Panc1 (cell line): Measurements from ENCODE around the gene GNG7. TPM values are rescaled to one million over a fixed set of nuclear protein-coding genes. Genes with fewer than 3 reads are reported as not detected.

Source experiments
- ATAC-seq: fragments of 200-7000 bp; cut with Tn5 transposase; 2 replicates; pipeline ENCODE4 v1.9.1; 2020; ENCODE audit warnings: mild to moderate bottlenecking, moderate library complexity
- BruUV-seq: library from RNA; stranded (reverse); fragments of 400-500 nt; replicated peaks from 2 replicates; lab custom pipeline; 2021; lab: Mats Ljungman, UMichigan
- CTCF ChIA-PET: fragments of 300-600 bp; sonication (Branson Sonifier 250); formaldehyde crosslinking; loops from one replicate; lab custom pipeline; 2022; ENCODE audit warnings: antibody characterized with exemption; lab: Charles Lee
- POLR2A ChIA-PET: fragments of 300-600 bp; sonication (Branson Sonifier 250); formaldehyde crosslinking; loops from one replicate; lab custom pipeline; 2022; ENCODE audit warnings: antibody characterized with exemption; lab: Charles Lee
- DNase-seq: peaks from one replicate; pipeline ENCODE4 v3.0.0-alpha.2; 2010; ENCODE audit warnings: low read depth, low spot score
- H3K27ac ChIP-seq: 2 replicates; pipeline ENCODE4 v1.5.1; 2011; ENCODE audit warnings: mild to moderate bottlenecking, low read length, inconsistent platforms
- H3K27me3 ChIP-seq: fragments of 200-500 bp; sonication (Bioruptor generic); 2 replicates; pipeline ENCODE4 v1.6.0; 2014; ENCODE audit warnings: low read length, inconsistent platforms; ENCODE audit not compliant: control insufficient read depth, insufficient read depth
- H3K36me3 ChIP-seq: fragments of 200-500 bp; sonication (Bioruptor generic); 2 replicates; pipeline ENCODE4 v1.5.1; 2014; ENCODE audit warnings: inconsistent platforms, mild to moderate bottlenecking, low read length, moderate library complexity; ENCODE audit not compliant: control insufficient read depth, insufficient read depth
- H3K4me1 ChIP-seq: 2 replicates; pipeline ENCODE4 v1.5.1; 2011; ENCODE audit warnings: inconsistent platforms, mild to moderate bottlenecking, low read length, moderate library complexity; ENCODE audit not compliant: control insufficient read depth, insufficient read depth
- H3K4me3 ChIP-seq, 2 experiments: 2 replicates each; pipeline ENCODE4 v1.5.1; 2011 to 2012; ENCODE audit warnings: low read depth in 2 of 2, low read length in 2 of 2, mild to moderate bottlenecking in 2 of 2, inconsistent platforms in 1 of 2, moderate library complexity in 1 of 2
- H3K9me3 ChIP-seq: fragments of 200-500 bp; sonication (Bioruptor generic); 2 replicates; pipeline ENCODE4 v1.5.1; 2014; ENCODE audit warnings: low read depth, mild to moderate bottlenecking, inconsistent platforms, low read length, moderate library complexity; ENCODE audit not compliant: control insufficient read depth, insufficient read depth
- POLR2AphosphoS5 ChIP-seq: IDR thresholded peaks from 2 replicates; pipeline ENCODE4 v1.6.1; 2012; ENCODE audit warnings: mild to moderate bottlenecking, low read depth, low read length, moderate library complexity
- SIN3A ChIP-seq: IDR thresholded peaks from 2 replicates; pipeline ENCODE4 v1.6.1; 2012; ENCODE audit warnings: low read depth, mild to moderate bottlenecking, low read length, moderate library complexity, borderline replicate concordance; ENCODE audit not compliant: insufficient read depth
- TCF7L2 ChIP-seq: IDR thresholded peaks from 2 replicates; pipeline ENCODE4 v1.6.1; 2011; ENCODE audit warnings: mild to moderate bottlenecking, low read depth, low read length, inconsistent platforms
- in situ Hi-C: cut with HindIII; loops from 2 replicates; pipeline ENCODE4 v1.10.0; 2016; ENCODE audit warnings: low sequenced_read_pairs, low pct_unique_long_range_greater_than_20kb
- intact Hi-C: fragments of 100-400 bp; cut with micrococcal nuclease; formaldehyde crosslinking; loops from one replicate; pipeline ENCODE4 v1.10.0; 2022; ENCODE audit not compliant: unreplicated experiment
- total RNA-seq: library from RNA; stranded (reverse); gene quantifications from one replicate; pipeline ENCODE4 v1.2.1, GENCODE V29; 2021; ENCODE audit not compliant: unreplicated experiment
- TF ChIP-seq, protein P1 (sequence below), 2 experiments: IDR thresholded peaks; 2 replicates each; pipeline ENCODE4 v1.6.1; 2011 to 2012; ENCODE audit warnings: low read depth in 2 of 2, control low read depth in 1 of 2, low read length in 1 of 2, mild to moderate bottlenecking in 1 of 2, moderate library complexity in 1 of 2; ENCODE audit not compliant: insufficient read depth in 1 of 2
- TF ChIP-seq, protein P2 (sequence below): fragments of 450-650 bp; IDR thresholded peaks from 2 replicates; pipeline ENCODE4 v1.5.1; 2017; ENCODE audit warnings: mild to moderate bottlenecking

The GNG7 gene
- total RNA-seq, 1 experiment from 2014 or later, result 0.74 TPM

DNA sequence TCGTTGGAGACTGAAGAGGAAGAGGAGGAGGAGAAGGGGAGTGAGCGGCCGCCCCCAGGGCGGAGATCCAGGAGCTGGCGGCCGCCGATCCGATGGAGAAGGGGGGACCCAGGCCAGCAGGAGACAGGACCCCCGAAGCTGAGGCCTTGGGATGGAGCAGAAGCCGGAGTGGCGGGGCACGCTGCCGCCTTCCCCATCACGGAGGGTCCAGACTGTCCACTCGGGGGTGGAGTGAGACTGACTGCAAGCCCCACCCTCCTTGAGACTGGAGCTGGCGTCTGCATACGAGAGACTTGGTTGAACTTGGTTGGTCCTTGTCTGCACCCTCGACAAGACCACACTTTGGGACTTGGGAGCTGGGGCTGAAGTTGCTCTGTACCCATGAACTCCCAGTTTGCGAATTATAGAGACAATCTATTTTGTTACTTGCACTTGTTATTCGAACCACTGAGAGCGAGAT is 224.7 kb downstream of the GNG7 start:
- POLR2A ChIA-PET, result interaction anchor here (0.6 to 0.7 kb wide), 2 partner anchors 12 to 18 kb away, joined by 8 to 14 read pairs; no protein-coding TSS in a partner anchor
- DNase-seq, result no peak
- in situ Hi-C loops, result no loop called here

DNA sequence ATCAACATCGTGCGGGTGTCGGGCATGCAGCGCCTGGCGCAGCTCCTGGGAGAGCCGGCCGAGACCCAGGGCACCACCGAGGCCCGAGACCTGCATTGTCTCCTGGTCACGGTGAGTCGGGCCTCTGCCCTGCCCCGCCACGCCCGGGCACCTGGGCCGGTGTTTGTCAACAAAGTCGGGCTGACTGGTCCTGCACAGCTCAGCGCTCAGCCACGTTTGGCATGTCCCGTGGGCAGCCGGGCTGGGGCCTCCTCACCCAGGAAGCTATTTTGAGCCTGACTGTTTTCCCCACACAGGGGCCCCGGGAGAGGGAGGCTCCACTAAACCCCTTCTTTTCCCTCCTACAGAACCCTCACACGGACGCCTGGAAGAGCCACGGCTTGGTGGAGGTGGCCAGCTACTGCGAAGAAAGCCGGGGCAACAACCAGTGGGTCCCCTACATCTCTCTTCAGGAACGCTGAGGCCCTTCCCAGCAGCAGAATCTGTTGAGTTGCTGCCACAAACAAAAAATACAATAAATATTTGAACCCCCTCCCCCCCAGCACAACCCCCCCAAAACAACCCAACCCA is 225.3 kb downstream of the GNG7 start:
- ChIA-PET POLR2A (interaction anchor here (0.6 to 1.6 kb wide), 6 partner anchors 13 to 159 kb away, joined by 3 to 14 read pairs (median 6); no protein-coding TSS in a partner anchor), CTCF (interaction anchor here (1.0 to 1.6 kb wide), 2 partner anchors 134 to 159 kb away, joined by 3 to 4 read pairs; no protein-coding TSS in a partner anchor)
- H3K4me1 ChIP-seq, result peaks cover 7% of the 10 kb centered on the region
- H3K27me3 ChIP-seq, result no peaks in the 10 kb centered on the region
- no peaks in the 10 kb centered on the region for H3K9me3 ChIP-seq
- H3K27ac ChIP-seq, result peak overlapping the region; percentile 87
- BruUV-seq, result no TSS peak
- peak overlapping the region; percentile 82 to 94 for H3K4me3 ChIP-seq
- intact Hi-C loops, result loop anchor here (10.0 kb wide), 1 partner anchor 68 kb away; no protein-coding TSS in a partner anchor
- in situ Hi-C loops, result no loop called here
- no peak for ATAC-seq
- TF ChIP-seq, protein P1, sequence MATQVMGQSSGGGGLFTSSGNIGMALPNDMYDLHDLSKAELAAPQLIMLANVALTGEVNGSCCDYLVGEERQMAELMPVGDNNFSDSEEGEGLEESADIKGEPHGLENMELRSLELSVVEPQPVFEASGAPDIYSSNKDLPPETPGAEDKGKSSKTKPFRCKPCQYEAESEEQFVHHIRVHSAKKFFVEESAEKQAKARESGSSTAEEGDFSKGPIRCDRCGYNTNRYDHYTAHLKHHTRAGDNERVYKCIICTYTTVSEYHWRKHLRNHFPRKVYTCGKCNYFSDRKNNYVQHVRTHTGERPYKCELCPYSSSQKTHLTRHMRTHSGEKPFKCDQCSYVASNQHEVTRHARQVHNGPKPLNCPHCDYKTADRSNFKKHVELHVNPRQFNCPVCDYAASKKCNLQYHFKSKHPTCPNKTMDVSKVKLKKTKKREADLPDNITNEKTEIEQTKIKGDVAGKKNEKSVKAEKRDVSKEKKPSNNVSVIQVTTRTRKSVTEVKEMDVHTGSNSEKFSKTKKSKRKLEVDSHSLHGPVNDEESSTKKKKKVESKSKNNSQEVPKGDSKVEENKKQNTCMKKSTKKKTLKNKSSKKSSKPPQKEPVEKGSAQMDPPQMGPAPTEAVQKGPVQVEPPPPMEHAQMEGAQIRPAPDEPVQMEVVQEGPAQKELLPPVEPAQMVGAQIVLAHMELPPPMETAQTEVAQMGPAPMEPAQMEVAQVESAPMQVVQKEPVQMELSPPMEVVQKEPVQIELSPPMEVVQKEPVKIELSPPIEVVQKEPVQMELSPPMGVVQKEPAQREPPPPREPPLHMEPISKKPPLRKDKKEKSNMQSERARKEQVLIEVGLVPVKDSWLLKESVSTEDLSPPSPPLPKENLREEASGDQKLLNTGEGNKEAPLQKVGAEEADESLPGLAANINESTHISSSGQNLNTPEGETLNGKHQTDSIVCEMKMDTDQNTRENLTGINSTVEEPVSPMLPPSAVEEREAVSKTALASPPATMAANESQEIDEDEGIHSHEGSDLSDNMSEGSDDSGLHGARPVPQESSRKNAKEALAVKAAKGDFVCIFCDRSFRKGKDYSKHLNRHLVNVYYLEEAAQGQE (IDR thresholded peaks at IDR 0.05; ENCODE audit: insufficient read depth in 1 of 2, low read depth in 2 of 2, low read length in 1 of 2), result no peak
- TF ChIP-seq TCF7L2 (no peak), SIN3A (0 out of 2 replicates have a peak, but pooled peaks have one; percentile 14)
- TF ChIP-seq, protein P2, sequence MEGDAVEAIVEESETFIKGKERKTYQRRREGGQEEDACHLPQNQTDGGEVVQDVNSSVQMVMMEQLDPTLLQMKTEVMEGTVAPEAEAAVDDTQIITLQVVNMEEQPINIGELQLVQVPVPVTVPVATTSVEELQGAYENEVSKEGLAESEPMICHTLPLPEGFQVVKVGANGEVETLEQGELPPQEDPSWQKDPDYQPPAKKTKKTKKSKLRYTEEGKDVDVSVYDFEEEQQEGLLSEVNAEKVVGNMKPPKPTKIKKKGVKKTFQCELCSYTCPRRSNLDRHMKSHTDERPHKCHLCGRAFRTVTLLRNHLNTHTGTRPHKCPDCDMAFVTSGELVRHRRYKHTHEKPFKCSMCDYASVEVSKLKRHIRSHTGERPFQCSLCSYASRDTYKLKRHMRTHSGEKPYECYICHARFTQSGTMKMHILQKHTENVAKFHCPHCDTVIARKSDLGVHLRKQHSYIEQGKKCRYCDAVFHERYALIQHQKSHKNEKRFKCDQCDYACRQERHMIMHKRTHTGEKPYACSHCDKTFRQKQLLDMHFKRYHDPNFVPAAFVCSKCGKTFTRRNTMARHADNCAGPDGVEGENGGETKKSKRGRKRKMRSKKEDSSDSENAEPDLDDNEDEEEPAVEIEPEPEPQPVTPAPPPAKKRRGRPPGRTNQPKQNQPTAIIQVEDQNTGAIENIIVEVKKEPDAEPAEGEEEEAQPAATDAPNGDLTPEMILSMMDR, result no peak
- DNase-seq, result no peak
- peaks cover 3% of the 10 kb centered on the region for H3K36me3 ChIP-seq

More for the DNA sequence above, 224.7 kb downstream of the GNG7 start:
- intact Hi-C loops, result loop anchor here (10.0 kb wide), 1 partner anchor 67 kb away; no protein-coding TSS in a partner anchor
- peaks cover 7% of the 10 kb centered on the region for H3K4me1 ChIP-seq
- CTCF ChIA-PET, result interaction anchor here (0.6 to 1.6 kb wide), 3 partner anchors 102 to 139 kb away, joined by 3 to 6 read pairs (median 4); no protein-coding TSS in a partner anchor
- H3K27me3 ChIP-seq, result no peaks in the 10 kb centered on the region
- no TSS peak for BruUV-seq
- peak overlapping the region; percentile 82 to 94 for H3K4me3 ChIP-seq
- peak overlapping the region; percentile 87 for H3K27ac ChIP-seq
- peaks cover 3% of the 10 kb centered on the region for H3K36me3 ChIP-seq
- no peak; the same call in 1 of the 2 replicates for TF ChIP-seq POLR2AphosphoS5
- TF ChIP-seq TCF7L2, result no peak
- TF ChIP-seq SIN3A, result no peak
- TF ChIP-seq, protein P1 (IDR thresholded peaks at IDR 0.05; ENCODE audit: insufficient read depth in 1 of 2, low read depth in 2 of 2, low read length in 1 of 2), result no peak
- TF ChIP-seq, protein P2, result no peak
- no peak for ATAC-seq
- no peaks in the 10 kb centered on the region for H3K9me3 ChIP-seq
